Measurements from ENCODE around the gene DFFB.

DFFB gene

DNA sequence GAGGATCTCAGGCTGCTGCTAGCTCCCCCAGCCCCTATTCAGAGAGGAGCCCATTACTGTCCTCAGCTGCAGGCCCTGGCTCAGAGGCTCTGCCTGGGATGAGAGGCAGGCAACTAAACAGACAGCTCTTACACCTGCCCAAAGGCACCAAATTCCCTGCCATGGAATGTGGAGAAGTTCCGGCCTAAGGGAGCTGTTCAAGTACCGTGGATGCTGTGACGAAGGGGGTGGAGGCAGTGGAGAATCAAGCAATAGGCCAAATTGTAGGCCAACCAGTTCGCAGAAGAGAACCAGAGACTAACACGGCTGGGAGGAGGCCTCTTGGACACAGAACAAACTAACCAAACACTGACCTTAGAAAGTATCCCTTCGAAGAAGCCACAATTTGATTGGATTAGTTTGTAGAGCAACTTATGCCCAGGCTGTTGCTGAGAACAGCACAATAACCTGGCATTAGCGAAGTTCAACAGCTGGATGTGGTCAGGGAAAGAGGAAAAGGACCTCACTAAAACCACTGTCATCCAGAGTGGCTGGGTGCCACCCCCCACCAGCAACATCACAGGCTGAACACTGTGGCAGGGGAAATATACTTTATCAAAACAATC, 39.2 kb downstream of the DFFB start:
- DNase-seq (ENCODE audit: low spot score): no peak

DNA sequence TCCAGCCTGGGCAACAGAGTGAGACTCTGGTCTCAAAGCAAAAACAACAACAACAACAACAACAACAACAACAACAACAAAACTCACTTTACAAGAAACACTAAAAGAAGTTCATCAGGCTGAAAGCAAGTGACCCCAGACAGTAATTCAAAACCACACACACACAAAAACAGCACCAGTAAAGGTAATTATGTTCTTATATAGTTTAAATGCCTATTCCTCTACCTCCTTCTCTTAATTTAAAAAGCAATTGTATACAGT, 41.1 kb downstream of the DFFB start:
- DNase-seq (ENCODE audit: low spot score): no peak

- no peak for DNase-seq (ENCODE audit: low spot score)
Measured at GRCh38 chr1:3898994-3899753, 41.9 kb downstream of the DFFB start.

DNA sequence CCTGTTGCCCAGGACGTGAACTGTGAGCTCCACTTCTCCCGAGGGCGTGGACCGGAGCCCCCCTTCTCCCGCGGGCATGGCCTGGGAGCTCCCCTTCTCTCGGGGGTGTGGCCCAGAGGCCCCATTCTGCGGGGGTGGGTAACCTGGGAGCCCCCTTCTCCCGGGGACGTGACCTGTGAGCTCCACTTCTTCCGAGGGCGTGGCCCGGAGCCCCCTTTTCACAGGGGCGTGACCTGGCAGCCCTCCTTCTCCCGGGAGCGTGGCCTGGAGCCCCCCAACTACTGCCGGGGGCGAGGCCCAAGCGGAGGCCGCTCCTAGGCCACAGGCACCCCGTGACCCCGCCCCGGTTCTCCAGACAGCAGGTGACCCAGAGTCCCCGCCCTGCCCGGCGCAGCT, 42.5 kb downstream of the DFFB start:
- DNase-seq (ENCODE audit: low spot score): peak; percentile 22

DNA sequence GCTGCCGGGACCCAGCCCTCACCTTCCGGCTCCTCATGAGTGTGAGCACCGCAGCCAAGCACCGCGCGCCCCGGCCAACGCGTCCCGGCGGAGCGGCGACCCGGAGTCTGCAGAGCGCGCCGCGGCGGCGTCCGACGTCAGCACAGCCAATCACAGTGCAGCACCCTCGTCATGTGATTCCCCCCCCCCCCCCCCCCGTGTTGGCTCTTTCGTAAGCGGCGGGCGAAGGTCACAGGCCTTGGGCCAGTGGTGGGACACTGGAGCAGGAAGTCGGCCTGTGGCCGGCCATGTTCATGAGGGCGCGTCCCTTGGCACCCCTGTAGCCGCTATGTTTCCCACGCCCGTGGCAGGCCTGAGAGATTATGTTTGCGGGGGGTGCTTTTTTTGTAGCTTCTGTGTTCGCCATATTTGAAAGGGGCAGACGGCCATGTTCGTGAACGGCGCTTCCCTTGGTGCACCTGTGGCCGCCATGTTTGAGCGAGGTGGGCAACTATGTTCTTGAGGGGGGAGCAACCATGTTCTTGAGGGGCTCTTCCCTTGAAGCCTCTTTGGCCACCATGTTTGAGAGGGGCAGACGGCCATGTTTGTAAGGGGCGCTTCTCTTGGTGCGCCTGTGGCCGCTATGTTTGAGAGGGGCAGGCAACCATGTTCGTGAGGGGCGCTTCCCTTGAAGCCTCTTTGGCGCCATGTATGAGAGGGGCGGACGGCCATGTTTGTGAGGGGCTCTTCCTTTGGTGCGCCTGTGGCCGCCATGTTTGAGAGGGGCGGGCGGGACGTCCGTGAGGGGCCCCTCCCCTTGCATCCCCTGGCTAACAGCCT, 43.1 kb downstream of the DFFB start, which contains the start of gene C1orf174:
Gene C1orf174 (minus strand): TSS at position 123 of the 819 bp plus-strand sequence. CDS start 86 bp downstream, at position 37.
- peak; percentile 98 for DNase-seq (ENCODE audit: low spot score)

DNA sequence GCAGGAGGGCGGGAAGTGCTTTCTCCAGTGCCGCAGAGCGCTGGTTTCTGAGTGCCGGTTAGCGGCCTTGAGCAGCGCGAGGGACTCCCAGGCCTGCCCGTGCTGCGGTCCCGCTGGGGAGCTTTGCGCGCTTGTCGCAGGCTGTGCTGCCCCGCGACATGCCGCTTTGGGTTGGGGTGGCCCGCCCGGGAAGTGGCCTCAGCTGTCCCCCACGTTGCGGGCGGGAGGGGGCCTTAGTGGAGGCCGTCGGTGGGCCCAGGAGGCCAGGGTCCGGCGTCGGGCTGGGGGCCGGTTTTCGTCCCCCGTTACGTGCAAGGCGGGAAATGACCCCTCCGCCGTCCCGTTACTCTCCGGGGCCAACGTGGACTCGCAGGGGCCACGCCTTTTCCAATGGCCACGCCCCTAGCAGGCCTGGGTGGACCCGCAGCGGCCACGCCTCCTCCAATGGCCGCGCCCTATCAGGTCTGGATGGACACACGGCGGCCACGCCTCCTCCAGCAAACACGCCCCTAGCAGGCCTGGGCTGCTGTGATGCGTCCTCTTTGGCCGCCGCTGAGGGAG, 43.8 kb downstream of the DFFB start:
- peak; percentile 91 for DNase-seq (ENCODE audit: low spot score)

DNA sequence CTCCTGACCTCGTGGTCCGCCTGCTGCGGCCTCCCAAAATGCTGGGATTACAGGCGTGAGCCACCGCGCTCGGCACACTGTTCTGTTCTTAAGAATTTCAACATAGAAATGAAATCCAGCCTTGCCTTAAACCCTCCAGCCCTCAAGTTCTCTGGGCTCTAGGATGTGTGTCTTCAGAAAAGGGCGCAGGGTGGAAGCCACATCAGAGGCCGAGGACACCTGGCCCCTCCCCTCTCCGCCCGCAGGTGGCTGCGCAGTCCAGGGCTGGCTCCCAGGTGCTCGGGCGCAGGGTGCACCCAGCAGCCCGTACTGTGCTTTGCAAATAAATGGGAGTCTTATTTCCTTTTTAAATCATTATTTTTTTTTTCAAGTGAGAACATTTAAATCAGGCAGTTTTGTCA, 44.8 kb downstream of the DFFB start:
- peak; percentile 22 for DNase-seq (ENCODE audit: low spot score)

- DNase-seq (ENCODE audit: low spot score): peak; percentile 41
Measured at GRCh38 chr1:3902571-3903091, 45.4 kb downstream of the DFFB start.

GRCh38 chr1:3903141-3904005, 46.1 kb downstream of the DFFB start:
- peak; percentile 22 for DNase-seq (ENCODE audit: low spot score)

DNA sequence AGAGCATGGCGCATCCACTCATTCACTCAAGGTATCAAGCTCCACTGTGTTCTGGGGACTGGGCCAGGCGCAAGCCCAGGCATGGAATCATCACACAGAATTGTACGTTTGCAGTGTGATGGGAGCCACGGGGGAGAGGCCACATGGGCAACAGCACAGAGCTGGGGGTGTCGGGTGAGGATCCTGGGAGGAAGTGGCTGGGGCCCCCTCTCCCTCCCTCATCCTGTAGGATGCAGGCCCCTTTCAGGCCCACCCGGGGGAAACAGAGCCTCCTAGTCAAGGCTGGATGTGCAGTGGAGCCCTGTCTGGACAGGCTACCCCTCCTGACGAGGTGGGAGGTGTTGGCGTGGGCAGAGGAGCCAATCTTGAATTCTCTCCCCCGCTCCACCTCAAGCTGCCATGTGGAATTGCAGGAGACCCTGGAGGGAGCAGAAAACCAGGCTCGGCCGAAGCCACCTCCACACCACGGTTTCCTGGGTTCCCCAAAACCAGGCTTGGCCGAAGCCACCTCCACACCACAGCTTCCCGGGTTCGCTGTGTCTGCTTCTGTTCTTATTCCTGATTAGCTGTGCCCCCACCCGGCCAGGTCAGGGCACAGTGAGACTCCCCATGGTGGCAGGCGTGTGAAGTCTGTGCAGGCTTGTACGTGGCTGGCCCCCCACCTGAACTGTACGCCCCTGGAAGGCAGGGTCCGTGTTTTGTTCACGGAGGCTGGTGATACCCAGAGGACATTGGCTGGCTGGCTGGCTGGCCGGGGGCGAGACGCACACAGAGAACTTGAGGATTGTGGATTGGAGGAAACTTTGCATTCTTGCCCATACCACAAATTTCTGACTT, 46.9 kb downstream of the DFFB start:
- no peak for DNase-seq (ENCODE audit: low spot score)

GRCh38 chr1:3904843-3905185, 47.5 kb downstream of the DFFB start:
- no peak for DNase-seq (ENCODE audit: low spot score)

DNA sequence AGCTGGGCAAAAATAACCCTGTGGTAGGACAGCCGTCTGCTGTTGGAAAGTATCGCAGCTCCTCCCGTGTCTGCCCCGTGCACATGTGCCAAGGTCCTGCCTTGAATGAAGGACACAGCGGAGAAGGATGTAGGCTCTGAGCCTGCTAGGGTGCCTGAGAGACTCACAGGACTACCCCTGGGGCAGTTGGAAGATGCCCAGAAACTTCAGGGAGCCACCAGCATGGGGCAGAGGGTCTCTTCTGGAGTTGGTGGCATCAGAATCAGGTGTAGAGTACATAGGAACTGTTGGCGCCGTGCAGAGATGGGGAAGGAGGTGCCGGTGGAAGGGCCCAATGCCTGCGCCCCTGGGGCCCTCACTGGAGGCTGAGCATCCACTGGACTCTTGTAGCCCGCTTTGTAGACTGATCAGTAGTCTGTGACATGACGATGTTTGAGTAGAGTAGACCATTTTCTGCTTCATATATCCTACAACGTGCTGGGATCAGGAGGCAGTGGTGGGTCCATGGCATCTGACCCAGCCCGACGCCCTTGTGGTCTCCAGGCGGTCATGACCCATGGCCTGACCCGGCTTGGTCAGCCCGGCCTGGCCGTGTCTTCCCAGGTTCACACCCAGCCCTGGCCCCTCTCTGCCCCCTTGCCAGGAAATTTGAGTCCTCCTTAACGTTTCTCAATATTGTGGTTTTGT, 48.1 kb downstream of the DFFB start:
- no peak for DNase-seq (ENCODE audit: low spot score)

GRCh38 chr1:3905953-3906671, 48.8 kb downstream of the DFFB start:
- DNase-seq (ENCODE audit: low spot score): no peak

GRCh38 chr1:3906672-3907020, 49.4 kb downstream of the DFFB start:
- DNase-seq (ENCODE audit: low spot score): no peak

DNA sequence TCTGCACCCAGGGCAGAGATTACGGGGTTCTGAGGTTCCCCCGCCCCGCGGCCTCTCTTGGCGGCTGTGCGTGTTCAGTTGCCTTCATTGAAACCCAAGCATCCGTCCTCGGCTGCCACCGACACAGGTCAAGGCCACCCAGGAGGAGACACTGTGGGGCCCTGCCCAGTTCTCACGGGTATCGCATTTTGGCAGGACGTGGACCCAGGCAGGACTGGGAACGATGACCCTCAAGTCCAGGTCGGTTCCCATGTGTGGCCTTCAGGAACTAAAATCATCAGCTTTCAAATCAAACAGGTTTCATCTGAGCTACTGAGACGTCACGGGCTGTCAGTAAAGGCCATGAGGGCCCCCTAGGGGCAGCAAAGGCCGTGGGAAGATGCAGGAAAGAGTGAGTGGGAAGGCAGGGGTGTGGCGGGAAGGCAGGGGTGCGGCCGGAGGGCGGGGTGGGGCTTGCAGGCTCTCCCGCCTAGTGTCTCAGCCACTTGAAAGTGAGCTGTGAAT, 49.8 kb downstream of the DFFB start:
- DNase-seq (ENCODE audit: low spot score): peak; percentile 17

DNA sequence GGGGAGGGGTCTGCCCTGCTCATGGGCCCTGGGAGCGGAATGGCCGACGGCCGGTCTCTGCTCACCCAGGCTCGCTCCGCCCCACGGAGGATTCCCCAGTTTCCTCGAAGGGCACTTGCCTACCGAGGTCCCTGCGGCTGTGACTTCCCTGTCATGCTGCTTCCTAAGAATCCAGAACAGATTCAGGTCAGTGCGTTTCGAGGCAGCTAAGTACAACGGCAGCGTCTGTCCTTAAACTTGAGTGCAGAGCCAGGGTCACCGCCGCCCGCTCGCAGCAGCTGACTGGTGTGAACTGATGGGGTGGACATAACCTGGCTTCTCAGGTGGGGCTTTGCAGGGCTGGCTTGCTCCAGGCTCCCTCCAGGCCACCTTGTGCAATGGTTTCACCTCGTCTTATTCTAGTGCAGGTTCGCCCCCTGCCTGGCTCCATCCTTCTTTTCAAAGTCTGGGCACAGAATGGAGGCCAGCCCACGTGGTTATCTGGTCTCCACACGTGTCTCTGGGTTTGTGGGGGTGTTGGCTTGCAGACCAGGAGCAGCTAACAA, 50.4 kb downstream of the DFFB start:
- DNase-seq (ENCODE audit: low spot score): no peak

GRCh38 chr1:3908886-3909517, 51.7 kb downstream of the DFFB start:
- no peak for DNase-seq (ENCODE audit: low spot score)

GRCh38 chr1:3909615-3910014, 52.3 kb downstream of the DFFB start:
- no peak for DNase-seq (ENCODE audit: low spot score)
